Vagina (tissue), 2 donors: ENCODE measurements around the gene DNMT3A.

Experiments used
- POLR2A ChIP-seq, 2 donors: fragments of 450-650 bp; IDR thresholded peaks; one replicate each; pipeline ENCODE4 v1.6.1; 2017; ENCODE audit warnings: antibody characterized with exemption in 2 of 2, mild to moderate bottlenecking in 2 of 2, moderate library complexity in 2 of 2
- POLR2AphosphoS5 ChIP-seq, 2 donors: sonication (generic); formaldehyde crosslinking; IDR thresholded peaks; one replicate each; pipeline ENCODE4 v1.9.0; 2017; ENCODE audit warnings: antibody characterized with exemption in 2 of 2, mild to moderate bottlenecking in 2 of 2, low read depth in 1 of 2; ENCODE audit not compliant: insufficient read depth in 1 of 2
- TF ChIP-seq, protein P1 (sequence below), 3 experiments: fragments of 450-650 bp in 2 of 3; fragments of 200-600 bp in 1 of 3; sonication (generic) in 1 of 3; IDR thresholded peaks; one replicate each; pipeline ENCODE4 v1.5.1; 2017 to 2019; ENCODE audit warnings: antibody characterized with exemption in 3 of 3, mild to moderate bottlenecking in 2 of 3, moderate library complexity in 2 of 3

DNA sequence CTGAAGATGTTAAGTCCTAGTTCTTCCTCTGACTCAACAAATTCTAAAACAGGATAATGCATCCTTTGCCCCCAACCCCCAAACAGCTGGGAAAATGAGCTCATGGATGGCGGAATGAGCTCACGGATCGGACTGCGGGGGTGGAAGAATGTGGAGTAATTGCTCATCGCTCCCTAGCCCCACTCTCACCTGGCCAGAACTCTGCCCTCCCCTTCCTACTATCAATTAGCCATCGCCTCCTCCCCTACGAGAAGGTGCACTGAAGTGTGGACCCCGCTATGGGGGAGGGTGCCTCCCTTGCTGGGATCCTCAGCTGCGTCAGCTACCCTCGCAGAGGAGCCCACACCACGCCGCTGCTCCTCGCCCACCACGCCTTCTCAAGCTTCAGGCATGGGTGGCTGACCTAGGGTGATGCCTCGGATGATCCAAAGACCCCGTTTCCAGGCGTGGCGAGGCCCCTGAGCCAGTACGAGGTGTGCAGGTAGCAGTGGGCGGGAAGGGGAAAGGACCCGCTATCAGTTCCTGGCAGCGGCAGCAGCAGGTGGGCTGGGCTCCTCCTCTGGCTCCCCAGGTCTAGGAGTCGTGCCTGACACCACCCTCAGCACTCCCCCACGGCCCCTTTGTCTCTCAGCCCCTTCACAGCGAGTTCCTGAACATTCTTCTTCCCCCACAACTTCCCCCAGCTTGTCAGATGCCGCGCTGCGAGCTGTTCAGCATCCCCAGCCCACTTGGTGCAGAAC, 91.2 kb downstream of the DNMT3A start:
- TF ChIP-seq POLR2A (IDR thresholded peaks at IDR 0.05) (no peak), POLR2AphosphoS5 (IDR thresholded peaks at IDR 0.05; ENCODE audit: insufficient read depth in 1 of 2, low read depth in 1 of 2) (no peak)
- TF ChIP-seq, protein P1, sequence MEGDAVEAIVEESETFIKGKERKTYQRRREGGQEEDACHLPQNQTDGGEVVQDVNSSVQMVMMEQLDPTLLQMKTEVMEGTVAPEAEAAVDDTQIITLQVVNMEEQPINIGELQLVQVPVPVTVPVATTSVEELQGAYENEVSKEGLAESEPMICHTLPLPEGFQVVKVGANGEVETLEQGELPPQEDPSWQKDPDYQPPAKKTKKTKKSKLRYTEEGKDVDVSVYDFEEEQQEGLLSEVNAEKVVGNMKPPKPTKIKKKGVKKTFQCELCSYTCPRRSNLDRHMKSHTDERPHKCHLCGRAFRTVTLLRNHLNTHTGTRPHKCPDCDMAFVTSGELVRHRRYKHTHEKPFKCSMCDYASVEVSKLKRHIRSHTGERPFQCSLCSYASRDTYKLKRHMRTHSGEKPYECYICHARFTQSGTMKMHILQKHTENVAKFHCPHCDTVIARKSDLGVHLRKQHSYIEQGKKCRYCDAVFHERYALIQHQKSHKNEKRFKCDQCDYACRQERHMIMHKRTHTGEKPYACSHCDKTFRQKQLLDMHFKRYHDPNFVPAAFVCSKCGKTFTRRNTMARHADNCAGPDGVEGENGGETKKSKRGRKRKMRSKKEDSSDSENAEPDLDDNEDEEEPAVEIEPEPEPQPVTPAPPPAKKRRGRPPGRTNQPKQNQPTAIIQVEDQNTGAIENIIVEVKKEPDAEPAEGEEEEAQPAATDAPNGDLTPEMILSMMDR (IDR thresholded peaks at IDR 0.05): no peak
